ENCODE measurements around the gene BEX3. TPM values are rescaled to one million over a fixed set of nuclear protein-coding genes. Genes with fewer than 3 reads are reported as not detected.

BEX3 gene
- total RNA-seq, 2 experiments from 2014 or later = not detected

GRCh38 chrX:103400931-103401330 lies 24.6 kb downstream of the BEX3 start:
- no peak for DNase-seq (ENCODE audit: low spot score)
- Histone ChIP-seq H3K4me3 (ENCODE audit: low read depth, low read length, poor library complexity, severe bottlenecking) (no peak overlapping the region), H4K20me1 (ENCODE audit: insufficient read depth, low read length) (no peaks in the 10 kb centered on the region), H3K27ac (ENCODE audit: low read depth, low read length, poor library complexity, severe bottlenecking) (no peak overlapping the region), H3K9me2 (ENCODE audit: insufficient read depth, low read length) (no peaks in the 10 kb centered on the region), H3K4me1 (ENCODE audit: insufficient read depth, low read length, poor library complexity, severe bottlenecking) (no peaks in the 10 kb centered on the region), H3K36me3 (ENCODE audit: insufficient read depth, low read length) (no peaks in the 10 kb centered on the region), H2AFZ (ENCODE audit: low read length) (no peak overlapping the region), H3K79me2 (ENCODE audit: insufficient read depth, low read depth, low read length) (no peaks in the 10 kb centered on the region), H3K9me3 (ENCODE audit: low read length) (no peaks in the 10 kb centered on the region), H3K4me2 (ENCODE audit: low read length) (no peak overlapping the region)
- intact Hi-C loops (cut with micrococcal nuclease; ENCODE audit: unreplicated experiment) = no loop called here
- BruUV-seq (replicated peaks) = no TSS peak
- ChIA-PET CTCF (ENCODE audit: unreplicated experiment) (no interaction called here), POLR2A (no interaction called here)
- TF ChIP-seq EZH2phosphoT487 (IDR thresholded peaks at IDR 0.05; ENCODE audit: borderline replicate concordance, low read depth, low read length) (no peak), CTCF (conservative IDR thresholded peaks at IDR 0.05; ENCODE audit: low read length) (no peak)

- Histone ChIP-seq H3K9me2 (ENCODE audit: insufficient read depth, low read length) (no peaks in the 10 kb centered on the region), H3K9me3 (ENCODE audit: low read length) (no peaks in the 10 kb centered on the region), H3K27ac (ENCODE audit: low read depth, low read length, poor library complexity, severe bottlenecking) (no peak overlapping the region), H3K79me2 (ENCODE audit: insufficient read depth, low read depth, low read length) (no peaks in the 10 kb centered on the region), H3K36me3 (ENCODE audit: insufficient read depth, low read length) (no peaks in the 10 kb centered on the region), H3K4me2 (ENCODE audit: low read length) (peak overlapping the region; percentile 54), H3K4me3 (ENCODE audit: low read depth, low read length, poor library complexity, severe bottlenecking) (peak overlapping the region; percentile 64), H2AFZ (ENCODE audit: low read length) (peak overlapping the region; percentile 89), H3K4me1 (ENCODE audit: insufficient read depth, low read length, poor library complexity, severe bottlenecking) (no peaks in the 10 kb centered on the region), H4K20me1 (ENCODE audit: insufficient read depth, low read length) (no peaks in the 10 kb centered on the region)
- peak; percentile 47 for DNase-seq (ENCODE audit: low spot score)
- POLR2A ChIA-PET = interaction anchor here (0.5 to 1.0 kb wide), 2 partner anchors 99 to 282 kb away, joined by 3 to 4 read pairs; no protein-coding TSS in a partner anchor
- CTCF ChIA-PET (ENCODE audit: unreplicated experiment) = no interaction called here
- intact Hi-C loops (cut with micrococcal nuclease; ENCODE audit: unreplicated experiment) = no loop called here
- no TSS peak for BruUV-seq (replicated peaks)
- TF ChIP-seq EZH2phosphoT487 (IDR thresholded peaks at IDR 0.05; ENCODE audit: borderline replicate concordance, low read depth, low read length) (no peak), CTCF (conservative IDR thresholded peaks at IDR 0.05; ENCODE audit: low read length) (no peak)
These were observed 28.1 kb downstream of the BEX3 start for GRCh38 chrX:103404231-103405008.

GRCh38 chrX:103405009-103405333 lies 28.6 kb downstream of the BEX3 start:
- ChIA-PET CTCF (ENCODE audit: unreplicated experiment) (no interaction called here), POLR2A (no interaction called here)
- Histone ChIP-seq H3K9me2 (ENCODE audit: insufficient read depth, low read length) (no peaks in the 10 kb centered on the region), H3K79me2 (ENCODE audit: insufficient read depth, low read depth, low read length) (no peaks in the 10 kb centered on the region), H3K9me3 (ENCODE audit: low read length) (no peaks in the 10 kb centered on the region), H3K4me2 (ENCODE audit: low read length) (peak overlapping the region; percentile 54), H3K4me1 (ENCODE audit: insufficient read depth, low read length, poor library complexity, severe bottlenecking) (no peaks in the 10 kb centered on the region), H3K36me3 (ENCODE audit: insufficient read depth, low read length) (no peaks in the 10 kb centered on the region), H3K27ac (ENCODE audit: low read depth, low read length, poor library complexity, severe bottlenecking) (no peak overlapping the region), H4K20me1 (ENCODE audit: insufficient read depth, low read length) (no peaks in the 10 kb centered on the region), H3K4me3 (ENCODE audit: low read depth, low read length, poor library complexity, severe bottlenecking) (peak overlapping the region; percentile 64), H2AFZ (ENCODE audit: low read length) (peak overlapping the region; percentile 89)
- no peak for TF ChIP-seq CTCF (conservative IDR thresholded peaks at IDR 0.05; ENCODE audit: low read length)
- TF ChIP-seq EZH2phosphoT487 (IDR thresholded peaks at IDR 0.05; ENCODE audit: borderline replicate concordance, low read depth, low read length) = no peak
- no peak for DNase-seq (ENCODE audit: low spot score)
- intact Hi-C loops (cut with micrococcal nuclease; ENCODE audit: unreplicated experiment) = no loop called here
- TSS peak; percentile 90 for BruUV-seq (replicated peaks)
